Kidney tubule cell (primary cell): Measurements from ENCODE around the gene SLC25A20.
"Not testable (repeated sequence)": the region's sequence is repeated elsewhere in the genome, so short reads cannot be mapped to it uniquely, and the experiment has no call there.

ENCODE experiments used
- DNase-seq: peaks from one replicate; pipeline ENCODE4 v3.0.0-alpha.2; 2018; ENCODE audit warnings: low spot score

Gene SLC25A20

DNA sequence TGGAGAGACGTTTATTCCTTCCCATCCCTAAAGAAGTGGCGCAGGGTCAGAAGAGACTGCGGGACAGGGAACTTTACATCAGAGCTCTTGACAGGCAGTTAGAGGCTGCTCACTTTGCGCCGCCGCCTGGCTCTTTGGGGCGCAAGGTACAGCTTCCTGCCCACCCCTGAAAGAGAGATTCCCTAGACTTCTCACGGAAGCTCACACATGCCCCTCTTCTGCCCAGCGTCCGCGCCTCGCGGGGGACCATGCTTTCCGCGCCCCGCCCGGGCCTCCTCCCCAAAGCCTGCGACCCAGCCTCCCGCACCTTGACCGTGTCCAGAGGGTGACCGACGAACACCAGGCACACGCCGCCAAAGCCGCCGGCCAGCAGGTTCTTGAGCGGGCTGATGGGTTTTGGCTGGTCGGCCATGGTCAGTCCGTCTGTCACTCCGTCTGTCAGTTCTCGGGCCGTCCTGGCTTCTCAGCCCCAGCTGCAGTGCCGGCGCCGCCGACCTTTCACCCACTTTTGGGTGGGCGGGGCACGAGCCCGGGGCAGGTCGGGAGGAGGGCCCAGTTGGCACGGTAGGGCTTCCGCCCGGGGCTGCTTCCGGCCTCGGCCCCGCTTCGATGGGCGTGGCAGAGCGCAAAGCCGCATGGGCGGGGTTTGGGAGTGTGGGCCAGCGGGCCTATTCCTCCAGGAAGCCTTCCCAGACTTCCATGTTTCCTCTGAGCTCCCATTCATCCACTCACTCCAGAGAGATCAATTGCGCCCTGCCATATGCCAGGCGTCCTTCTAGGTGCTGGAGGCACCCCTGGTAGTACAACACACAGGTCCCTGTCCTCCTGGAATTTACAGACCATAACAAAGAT is at the start of gene SLC25A20:
Gene SLC25A20 (minus strand): TSS at position 500 of the 852 bp plus-strand sequence. CDS start 88 bp downstream, at position 412.
- peak; percentile 91 for DNase-seq

DNA sequence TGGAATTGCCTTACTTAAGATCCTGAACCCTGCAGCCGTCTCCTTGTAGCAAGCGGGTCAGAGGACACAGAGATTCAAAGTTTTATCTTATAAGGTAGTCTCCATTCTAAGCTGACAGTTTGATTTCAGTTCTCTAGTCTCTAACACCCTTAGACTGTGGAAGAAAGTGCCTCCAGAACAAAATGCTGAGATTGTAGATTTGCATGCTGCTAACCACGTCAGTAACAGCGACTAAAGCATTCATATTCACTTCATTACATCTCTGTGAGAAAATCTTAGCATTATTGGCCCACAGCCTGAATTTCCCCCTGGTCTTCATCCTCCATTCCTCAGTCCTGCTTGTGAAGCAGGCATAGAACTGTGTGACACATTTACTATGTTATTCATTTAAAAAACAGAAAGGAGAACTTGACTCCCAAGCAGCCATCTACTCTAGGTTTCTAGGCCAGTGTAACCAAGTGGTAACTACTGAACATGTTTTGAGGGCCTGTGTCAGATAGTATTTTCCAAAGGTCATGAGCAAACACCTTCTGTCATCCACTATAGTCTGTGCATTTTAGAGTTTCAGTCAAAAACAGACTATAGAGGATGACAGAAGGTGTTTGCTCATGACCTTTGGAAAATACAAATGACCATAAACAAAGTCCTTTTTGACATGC is 47.3 kb upstream of the SLC25A20 start:
- no peak for DNase-seq

- DNase-seq, result no peak
Observed at GRCh38 chr3:48945432-48945831, 46.8 kb upstream of the SLC25A20 start.

DNA sequence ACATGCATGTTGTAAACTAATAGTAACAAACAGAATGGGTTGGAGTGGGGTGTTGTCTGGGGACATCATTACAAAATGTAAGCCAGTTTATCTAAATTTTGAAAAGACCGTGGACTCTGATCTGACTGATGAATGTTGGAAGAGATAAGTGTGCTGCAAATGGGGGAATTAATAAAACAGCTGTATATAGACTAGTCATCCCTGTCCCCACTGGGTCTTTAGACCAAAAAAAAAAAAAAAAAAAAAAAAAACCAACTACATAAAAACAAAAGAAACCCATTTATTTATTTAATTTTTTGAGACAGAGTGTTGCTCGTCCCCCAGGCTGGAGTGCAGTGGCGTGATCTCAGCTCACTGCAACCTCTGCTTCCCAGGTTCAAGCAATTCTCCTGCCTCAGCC is 40.0 kb upstream of the SLC25A20 start:
- DNase-seq, result no peak

DNA sequence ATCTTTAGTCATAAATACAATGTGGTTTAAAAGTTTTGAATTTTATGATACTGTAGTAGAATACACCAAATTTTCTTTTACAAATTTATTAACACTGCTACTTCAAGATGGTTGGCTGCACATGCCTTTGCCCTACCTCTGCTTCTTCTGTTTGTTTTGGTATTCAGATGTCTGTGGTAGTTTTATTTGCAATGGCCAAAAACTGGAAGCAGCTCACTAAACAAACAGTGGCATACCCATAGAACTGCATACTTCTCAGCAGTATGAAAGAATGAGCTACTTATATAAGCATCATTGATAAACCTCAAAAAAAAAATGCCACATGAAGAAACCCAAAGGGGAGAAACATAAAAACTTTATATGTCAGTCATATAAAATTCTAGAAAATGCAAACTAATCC is 39.5 kb upstream of the SLC25A20 start:
- DNase-seq, result no peak

- DNase-seq, result no peak
Observed at GRCh38 chr3:48935530-48935929, 36.8 kb upstream of the SLC25A20 start.

DNA sequence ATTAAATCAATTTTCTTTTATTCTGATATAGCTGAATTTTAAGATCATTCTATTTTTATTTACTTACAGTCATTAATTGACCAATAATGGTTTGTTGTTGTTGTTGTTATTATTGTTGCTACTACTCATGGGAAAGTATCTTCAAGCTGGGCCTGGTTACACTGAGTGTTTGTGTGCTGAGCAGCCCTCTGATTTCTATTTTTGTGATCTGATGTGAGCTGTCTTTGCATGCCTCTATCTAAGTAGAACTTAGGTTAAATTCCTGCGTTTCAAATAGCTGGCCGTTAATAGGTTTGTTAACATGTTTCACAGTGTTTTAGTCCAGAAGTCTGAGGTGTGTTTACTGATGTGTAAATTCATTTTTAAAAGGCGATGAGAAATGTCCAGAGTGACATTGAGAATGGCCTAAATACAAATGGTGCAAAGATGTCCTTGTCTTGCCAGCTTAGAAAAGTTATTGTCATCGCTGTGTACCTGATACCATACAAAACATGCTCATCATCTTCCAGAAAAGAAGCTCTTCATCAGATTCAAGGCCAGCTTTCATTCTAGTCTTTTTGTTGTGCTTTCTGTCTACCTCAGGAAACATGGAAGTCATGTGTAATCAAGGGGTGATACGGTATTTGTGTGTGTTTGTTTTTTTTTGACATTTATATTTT is 35.8 kb upstream of the SLC25A20 start:
- DNase-seq, result no peak

DNA sequence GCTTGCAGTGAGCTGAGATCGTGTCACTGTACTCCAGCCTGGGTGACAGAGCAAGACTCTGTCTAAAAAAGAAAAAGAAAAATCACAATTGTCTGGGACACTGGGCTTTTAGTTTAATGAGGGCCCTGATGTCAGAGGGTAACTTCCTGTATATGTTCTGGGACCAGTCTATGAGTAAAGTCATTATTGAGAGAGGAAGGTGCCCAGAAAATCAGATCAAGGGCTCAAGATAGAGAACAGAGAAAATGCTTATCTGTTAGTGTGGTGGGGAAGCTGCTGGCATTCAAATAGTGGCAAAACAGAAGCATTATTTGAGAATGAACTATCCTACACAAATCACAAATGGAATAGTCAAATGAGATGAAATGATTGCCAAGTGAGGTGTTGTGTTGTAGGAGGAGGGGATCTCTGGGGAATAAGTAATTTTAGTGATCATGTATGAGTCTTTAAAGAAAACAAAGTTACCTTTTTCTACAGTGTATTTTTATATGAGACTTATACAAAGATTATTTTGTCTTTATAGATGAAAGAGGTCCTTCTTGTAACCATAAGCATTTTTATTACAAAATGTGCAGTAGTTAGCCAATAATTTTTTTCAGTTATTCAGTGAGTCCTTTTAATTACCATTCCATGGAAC is 33.4 kb upstream of the SLC25A20 start:
- DNase-seq, result no peak

DNA sequence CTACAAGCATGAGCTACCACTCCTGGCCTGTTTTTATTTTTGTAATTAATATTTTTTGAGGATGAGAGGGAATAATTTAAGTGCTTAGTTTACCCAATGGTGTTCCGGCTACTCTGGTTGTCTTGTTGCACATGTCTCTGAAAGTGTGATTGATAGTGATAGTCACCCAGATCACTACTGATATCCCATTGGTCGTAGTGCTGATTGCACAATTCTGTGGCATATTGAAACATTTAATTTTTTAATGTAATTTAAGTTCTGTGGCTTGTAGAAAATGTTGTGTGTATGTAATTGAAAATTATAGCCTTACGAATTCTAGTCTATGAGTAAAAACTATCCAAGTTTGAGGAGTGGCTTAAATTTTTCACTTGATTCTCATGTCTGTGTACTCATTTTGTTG is 31.9 kb upstream of the SLC25A20 start:
- DNase-seq, result no peak

GRCh38 chr3:48929358-48930035 is 30.8 kb upstream of the SLC25A20 start:
- DNase-seq, result no peak

GRCh38 chr3:48928679-48929078 is 30.0 kb upstream of the SLC25A20 start:
- DNase-seq, result no peak

DNA sequence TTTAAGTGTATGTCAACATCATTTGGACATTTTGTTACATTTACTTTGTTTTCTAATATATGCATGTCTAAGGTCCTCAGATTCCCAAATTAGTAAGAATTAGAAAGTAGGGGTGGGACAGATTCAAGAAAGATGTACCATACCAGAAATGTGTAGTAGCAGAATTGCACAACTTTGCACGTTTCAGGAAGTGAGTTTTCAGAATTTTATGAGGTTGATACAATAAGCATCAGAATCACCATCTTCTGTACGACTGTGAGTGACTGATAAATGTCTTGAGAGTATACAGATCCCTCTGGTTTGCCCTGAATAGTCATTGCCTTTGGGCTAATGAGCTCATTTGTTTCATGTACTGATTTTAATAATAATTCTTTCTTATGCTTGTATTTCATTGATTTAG is 29.2 kb upstream of the SLC25A20 start:
- DNase-seq, result no peak

DNA sequence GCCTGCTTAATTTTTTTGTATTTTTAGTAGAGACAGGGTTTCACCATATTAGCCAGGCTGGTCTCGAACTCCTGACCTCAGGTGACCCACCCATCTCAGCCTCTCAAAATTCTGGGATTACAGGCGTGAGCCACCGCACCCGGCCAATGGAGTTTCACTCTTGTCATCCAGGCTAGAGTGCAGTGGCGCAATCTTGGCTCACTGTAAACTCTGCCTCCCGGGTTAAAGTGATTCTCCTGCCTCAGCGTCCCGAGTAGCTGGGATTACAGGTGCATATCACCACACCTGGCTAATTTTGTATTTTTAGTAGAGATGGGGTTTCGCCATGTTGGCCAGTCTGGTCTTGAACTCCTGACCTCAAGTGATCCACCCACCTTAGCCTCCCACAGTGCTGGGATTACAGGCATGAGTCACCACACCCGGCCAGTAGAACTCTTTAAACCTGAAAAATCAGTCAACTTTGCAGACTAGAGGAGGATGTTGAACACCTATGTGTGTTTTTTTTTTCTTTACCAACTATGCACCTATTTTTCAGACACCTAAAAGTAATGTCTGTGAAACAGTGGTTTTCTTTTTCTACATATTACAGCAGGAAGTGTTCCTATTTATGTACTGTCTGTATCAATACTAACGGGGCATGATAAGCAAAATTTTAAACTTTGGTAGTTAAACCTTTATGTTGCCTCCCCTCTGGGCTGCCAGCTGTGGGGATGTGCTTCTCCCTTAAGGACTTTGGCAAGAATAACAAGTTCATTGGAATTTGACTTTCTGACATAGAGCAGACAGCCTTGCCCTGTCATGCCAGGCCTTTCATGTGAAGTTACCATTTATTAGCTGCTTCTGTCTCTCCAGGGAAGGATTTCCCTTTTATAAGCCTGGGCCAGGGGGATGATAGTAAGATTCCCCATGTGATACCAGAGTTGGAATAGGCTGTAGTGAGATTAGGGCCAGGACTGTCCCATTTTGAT is 28.0 kb upstream of the SLC25A20 start:
- DNase-seq, result no peak

GRCh38 chr3:48919215-48920138 is 20.8 kb upstream of the SLC25A20 start:
- peak; percentile 62 for DNase-seq

DNA sequence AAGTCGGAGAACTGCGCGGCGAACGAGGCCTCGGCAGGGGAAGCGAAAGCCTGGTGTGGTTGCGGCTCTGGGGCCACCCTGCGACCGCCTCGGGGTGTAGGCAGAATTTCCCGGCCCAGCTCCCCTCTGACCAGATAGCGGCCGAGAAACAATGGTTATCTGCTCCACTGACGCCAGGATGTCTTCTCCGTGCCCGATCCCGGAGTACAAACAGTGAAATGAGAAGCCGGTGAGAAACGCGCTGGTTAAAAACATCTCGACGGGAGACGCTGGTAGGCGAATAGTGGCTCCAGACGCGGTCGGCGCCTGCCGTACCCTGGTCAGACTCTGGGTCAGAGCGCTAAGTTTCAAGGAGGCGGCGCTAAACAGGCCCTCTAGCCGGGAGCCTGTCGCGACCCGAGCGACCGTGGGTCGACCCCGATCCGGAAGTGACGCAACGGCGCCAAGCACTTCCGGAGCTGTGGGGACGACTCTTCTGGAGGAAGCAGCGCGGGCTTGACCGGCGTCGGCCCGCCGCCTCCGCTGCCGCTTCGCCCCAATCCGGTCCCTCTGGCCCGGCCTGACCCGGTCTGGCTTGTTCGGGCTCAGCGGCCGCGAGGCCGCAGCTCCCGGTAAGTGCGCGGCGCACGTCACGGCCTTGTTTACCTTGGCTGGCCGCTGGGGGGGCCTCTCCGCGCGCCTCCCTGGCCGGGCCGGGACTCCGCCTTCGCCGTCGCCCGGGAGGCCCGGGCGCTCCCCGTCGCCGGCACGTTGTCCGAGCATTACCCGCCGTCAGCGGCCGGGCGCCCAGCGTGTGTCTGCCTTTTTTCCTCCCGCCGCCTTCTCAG is 19.9 kb upstream of the SLC25A20 start, which contains the start of gene ARIH2:
Gene ARIH2 (plus strand): TSS at position 455 of the 827 bp plus-strand sequence. CDS start 8,717 bp downstream, outside the sequence.
- peak; percentile 94 for DNase-seq

- DNase-seq, result no peak
Observed at GRCh38 chr3:48915296-48915695, 16.6 kb upstream of the SLC25A20 start.

GRCh38 chr3:48907026-48907425 is 8.3 kb upstream of the SLC25A20 start:
- not testable (repeated sequence) for DNase-seq

- DNase-seq, result no peak
Observed at GRCh38 chr3:48899273-48899672, 591 bp upstream of the SLC25A20 start.
